ENCODE results near the gene ESPNL. TPM values are rescaled to one million over a fixed set of nuclear protein-coding genes. Genes with fewer than 3 reads are reported as not detected.
A peak's percentile ranks its signal among the peaks of the same experiment; 100 is the strongest.
"Not testable (repeated sequence)": the region's sequence is repeated elsewhere in the genome, so short reads cannot be mapped to it uniquely, and the experiment has no call there.

The ESPNL gene, protein sequence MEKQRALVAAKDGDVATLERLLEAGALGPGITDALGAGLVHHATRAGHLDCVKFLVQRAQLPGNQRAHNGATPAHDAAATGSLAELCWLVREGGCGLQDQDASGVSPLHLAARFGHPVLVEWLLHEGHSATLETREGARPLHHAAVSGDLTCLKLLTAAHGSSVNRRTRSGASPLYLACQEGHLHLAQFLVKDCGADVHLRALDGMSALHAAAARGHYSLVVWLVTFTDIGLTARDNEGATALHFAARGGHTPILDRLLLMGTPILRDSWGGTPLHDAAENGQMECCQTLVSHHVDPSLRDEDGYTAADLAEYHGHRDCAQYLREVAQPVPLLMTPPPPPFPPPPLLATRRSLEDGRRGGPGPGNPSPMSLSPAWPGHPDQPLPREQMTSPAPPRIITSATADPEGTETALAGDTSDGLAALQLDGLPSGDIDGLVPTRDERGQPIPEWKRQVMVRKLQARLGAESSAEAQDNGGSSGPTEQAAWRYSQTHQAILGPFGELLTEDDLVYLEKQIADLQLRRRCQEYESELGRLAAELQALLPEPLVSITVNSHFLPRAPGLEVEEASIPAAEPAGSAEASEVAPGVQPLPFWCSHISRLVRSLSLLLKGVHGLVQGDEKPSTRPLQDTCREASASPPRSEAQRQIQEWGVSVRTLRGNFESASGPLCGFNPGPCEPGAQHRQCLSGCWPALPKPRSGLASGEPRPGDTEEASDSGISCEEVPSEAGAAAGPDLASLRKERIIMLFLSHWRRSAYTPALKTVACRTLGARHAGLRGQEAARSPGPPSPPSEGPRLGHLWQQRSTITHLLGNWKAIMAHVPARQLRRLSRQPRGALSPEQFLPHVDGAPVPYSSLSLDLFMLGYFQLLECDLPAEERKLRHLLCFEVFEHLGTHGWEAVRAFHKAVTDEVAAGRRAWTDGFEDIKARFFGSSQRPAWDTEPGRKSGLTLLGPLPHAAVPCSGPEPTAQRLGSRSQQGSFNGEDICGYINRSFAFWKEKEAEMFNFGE
- total RNA-seq, result under 1 TPM in 2 of 4 donors, not detected in 2; 0.13 to 0.29 TPM

DNA sequence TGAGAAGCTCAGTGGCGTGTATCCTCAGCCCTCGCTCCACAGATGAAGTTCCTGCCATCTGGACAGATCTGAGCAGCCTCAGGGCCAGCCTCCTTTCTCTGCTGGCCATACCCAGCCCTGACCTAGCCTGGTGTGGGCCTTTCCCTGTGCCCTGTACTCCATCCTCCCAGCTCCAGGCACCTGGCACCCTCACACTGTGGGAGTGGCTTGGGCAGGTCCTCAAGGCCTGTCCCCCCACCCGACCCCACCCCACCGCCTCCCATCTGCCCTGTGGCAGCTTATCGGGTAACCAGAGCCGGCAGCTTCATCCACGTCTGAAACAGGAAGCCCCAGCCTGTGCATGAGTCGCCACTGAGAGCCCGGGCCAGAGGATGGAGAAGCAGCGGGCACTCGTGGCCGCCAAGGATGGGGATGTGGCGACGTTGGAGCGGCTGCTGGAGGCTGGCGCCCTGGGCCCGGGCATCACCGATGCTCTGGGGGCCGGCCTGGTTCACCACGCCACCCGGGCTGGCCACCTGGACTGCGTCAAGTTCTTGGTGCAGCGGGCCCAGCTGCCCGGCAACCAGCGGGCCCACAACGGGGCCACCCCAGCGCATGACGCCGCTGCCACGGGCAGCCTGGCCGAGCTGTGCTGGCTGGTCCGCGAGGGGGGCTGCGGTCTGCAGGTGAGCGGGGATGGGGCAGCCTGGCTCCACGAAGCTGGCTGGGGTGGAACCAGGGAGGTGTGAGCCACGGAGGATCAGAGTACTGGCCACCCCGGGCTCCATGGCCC is at the start of gene ESPNL:
TSS of gene ESPNL (plus strand) at position 292 of the 772 bp plus-strand sequence. CDS start at position 372, 80 bp downstream.
- peak; percentile 11 to 76 for DNase-seq (ENCODE audit: low spot score in 2 of 2)
- intact Hi-C loops (cut with DNase I; ENCODE audit: low total_unique reads), result no loop called here
- WGBS, 2 donors, result 78 to 89% methylated on average over 35 to 37 of the region's 38 CpGs
- no peak for TF ChIP-seq POLR2A (IDR thresholded peaks at IDR 0.05)
- TF ChIP-seq, protein P1, sequence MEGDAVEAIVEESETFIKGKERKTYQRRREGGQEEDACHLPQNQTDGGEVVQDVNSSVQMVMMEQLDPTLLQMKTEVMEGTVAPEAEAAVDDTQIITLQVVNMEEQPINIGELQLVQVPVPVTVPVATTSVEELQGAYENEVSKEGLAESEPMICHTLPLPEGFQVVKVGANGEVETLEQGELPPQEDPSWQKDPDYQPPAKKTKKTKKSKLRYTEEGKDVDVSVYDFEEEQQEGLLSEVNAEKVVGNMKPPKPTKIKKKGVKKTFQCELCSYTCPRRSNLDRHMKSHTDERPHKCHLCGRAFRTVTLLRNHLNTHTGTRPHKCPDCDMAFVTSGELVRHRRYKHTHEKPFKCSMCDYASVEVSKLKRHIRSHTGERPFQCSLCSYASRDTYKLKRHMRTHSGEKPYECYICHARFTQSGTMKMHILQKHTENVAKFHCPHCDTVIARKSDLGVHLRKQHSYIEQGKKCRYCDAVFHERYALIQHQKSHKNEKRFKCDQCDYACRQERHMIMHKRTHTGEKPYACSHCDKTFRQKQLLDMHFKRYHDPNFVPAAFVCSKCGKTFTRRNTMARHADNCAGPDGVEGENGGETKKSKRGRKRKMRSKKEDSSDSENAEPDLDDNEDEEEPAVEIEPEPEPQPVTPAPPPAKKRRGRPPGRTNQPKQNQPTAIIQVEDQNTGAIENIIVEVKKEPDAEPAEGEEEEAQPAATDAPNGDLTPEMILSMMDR (IDR thresholded peaks at IDR 0.05), result no peak
- H3K4me3 ChIP-seq (ENCODE audit: low read depth, poor library complexity, severe bottlenecking), result no peak within 1 kb of the TSS

DNA sequence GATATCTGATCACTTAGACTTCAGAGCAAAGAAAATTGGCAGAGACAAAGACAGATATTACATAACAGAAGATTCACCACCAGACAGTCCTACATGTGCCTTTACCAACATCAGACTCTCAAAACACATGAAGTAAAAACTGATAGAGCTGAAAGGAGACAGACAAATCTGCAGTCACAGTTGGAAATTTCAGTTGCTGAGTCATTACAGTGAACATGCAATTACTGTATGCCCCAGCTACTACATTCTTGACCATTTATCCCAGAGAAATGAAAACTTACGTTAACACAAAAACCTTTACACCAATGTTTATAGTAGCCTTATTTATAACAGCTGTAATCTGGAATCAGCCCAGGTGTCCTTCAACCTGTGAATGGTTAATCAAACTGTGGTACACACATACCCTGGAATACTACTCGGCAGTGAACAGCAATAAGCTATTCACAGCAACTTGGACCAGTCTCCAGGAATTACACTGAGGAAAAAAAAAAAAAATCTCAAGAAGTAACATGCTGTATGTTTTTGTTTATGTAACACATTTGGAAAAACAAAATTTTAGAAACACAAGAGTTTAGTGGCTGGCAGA is 46.9 kb upstream of the ESPNL start:
- intact Hi-C loops (cut with DNase I; ENCODE audit: low total_unique reads), result no loop called here
- DNase-seq (ENCODE audit: low spot score in 2 of 2), result no peak
- WGBS, 2 donors, result 87 to 93% methylated on average over 2 of the region's 2 CpGs
- no peak overlapping the region for H3K4me3 ChIP-seq (ENCODE audit: low read depth, poor library complexity, severe bottlenecking)
- TF ChIP-seq, protein P1 (IDR thresholded peaks at IDR 0.05), result no peak
- TF ChIP-seq POLR2A (IDR thresholded peaks at IDR 0.05), result no peak

DNA sequence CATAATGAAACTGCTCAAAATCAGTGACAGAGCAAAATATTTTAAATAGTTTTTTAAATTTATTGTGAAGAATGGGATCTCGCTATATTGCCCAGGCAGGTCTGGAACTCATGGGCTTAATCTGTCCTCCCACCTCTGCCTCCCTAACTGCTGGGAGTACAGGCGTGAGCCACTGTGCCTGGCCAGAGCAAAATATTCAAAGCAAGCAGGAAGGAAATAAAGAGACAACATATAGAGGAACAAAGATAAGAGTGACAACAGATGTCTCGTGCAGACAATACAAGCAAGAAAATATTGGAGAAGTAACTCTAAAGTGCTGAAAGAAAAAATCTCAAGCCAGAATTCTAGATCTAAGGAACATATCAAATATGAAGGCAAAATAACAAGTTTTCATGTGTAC is 44.3 kb upstream of the ESPNL start:
- no peak for DNase-seq (ENCODE audit: low spot score in 2 of 2)
- 70 to 81% methylated on average over 3 of the region's 3 CpGs for WGBS, 2 donors
- intact Hi-C loops (cut with DNase I; ENCODE audit: low total_unique reads), result no loop called here
- no peak overlapping the region for H3K4me3 ChIP-seq (ENCODE audit: low read depth, poor library complexity, severe bottlenecking)
- TF ChIP-seq POLR2A (IDR thresholded peaks at IDR 0.05), result no peak
- TF ChIP-seq, protein P1 (IDR thresholded peaks at IDR 0.05), result no peak

DNA sequence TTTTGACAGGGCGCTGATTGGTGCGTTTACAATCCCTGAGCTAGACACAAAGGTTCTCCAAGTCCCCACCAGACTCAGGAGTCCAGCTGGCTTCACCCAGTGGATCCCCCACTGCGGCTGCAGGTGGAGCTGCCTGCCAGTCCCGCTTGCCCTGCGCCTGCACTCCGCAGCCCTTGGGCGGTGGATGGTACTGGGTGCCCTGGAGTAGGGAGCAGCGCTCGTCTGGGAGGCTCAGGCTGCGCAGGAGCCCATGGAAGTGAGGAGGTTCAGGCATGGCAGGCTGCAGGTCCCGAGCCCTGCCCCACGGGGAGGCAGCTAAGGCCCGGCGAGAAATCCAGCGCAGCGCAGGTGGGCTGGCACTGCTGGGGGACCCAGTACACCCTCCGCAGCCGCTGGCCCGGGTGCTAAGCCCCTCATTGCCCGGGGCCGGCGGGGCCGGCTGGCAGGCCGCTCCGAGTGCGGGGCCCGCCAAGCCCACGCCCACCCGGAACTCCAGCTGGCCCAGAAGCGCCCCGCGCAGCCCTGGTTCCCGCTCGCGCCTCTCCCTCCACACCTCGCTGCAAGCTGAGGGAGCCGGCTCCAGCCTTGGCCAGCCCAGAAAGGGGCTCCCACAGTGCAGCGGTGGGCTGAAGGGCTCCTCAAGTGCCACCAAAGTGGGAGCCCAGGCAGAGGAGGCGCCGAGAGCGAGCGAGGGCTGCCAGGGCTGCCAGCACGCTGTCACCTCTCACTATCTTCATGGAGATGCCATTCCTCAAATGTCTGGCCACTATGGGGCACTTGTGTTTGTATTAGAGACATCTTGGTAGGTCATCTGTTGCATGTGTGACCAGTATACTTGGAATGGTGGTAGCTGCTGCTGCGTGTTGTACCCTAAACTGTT is 42.2 kb upstream of the ESPNL start:
- DNase-seq (ENCODE audit: low spot score in 2 of 2); intact Hi-C loops (cut with DNase I; ENCODE audit: low total_unique reads); H3K4me3 ChIP-seq (ENCODE audit: low read depth, poor library complexity, severe bottlenecking): not testable (repeated sequence)
- 82 to 89% methylated on average over 12 to 27 of the region's 44 CpGs for WGBS, 2 donors

DNA sequence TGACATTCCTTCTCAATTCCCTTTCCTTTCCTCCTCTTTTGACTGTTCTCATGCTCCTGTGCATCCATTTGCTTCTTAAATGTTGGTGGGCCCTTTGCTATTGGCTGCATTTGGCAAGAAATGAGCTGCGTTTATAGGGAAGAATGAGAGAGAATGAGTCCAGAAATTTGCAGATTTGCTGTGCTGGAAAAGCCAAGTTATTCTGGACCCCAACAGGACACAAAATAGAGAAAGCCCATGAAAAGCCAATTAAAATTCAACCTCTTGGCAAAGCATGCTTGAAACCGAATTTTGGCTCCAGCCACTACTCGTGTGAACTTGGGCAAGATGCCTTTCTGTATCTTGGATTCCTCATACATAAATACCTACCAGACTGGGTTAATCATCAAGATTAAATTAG is 40.6 kb upstream of the ESPNL start:
- TF ChIP-seq, protein P1 (IDR thresholded peaks at IDR 0.05), result no peak
- TF ChIP-seq POLR2A (IDR thresholded peaks at IDR 0.05), result no peak
- intact Hi-C loops (cut with DNase I; ENCODE audit: low total_unique reads), result no loop called here
- H3K4me3 ChIP-seq (ENCODE audit: low read depth, poor library complexity, severe bottlenecking), result no peak overlapping the region
- DNase-seq (ENCODE audit: low spot score in 2 of 2), result no peak
- 49 to 55% methylated on average over 3 of the region's 3 CpGs for WGBS, 2 donors

Measured in lower leg skin (tissue), 4 donors.